ENCODE measurements around the gene SPEG.

- TF ChIP-seq EZH2 (IDR thresholded peaks at IDR 0.05; ENCODE audit: low read depth, low read length, severe bottlenecking), result no peak
- TF ChIP-seq POLR2AphosphoS5 (IDR thresholded peaks at IDR 0.05; ENCODE audit: low read depth, low read length), result no peak
- TF ChIP-seq BRCA1 (IDR thresholded peaks at IDR 0.05; ENCODE audit: low read depth, low read length), result no peak
Measured at GRCh38 chr2:219471476-219472371, 37.1 kb downstream of the SPEG start.
